BJ (cell line): Measurements from ENCODE around the gene TMEM145. TPM values are rescaled to one million over a fixed set of nuclear protein-coding genes. Genes with fewer than 3 reads are reported as not detected.

Source experiments
- CTCF ChIA-PET: fragments of 350-600 bp; formaldehyde crosslinking; extraction: SDS; loops from one replicate; lab custom pipeline; 2021; ENCODE audit warnings: antibody characterized with exemption, inconsistent platforms; lab: Yijun Ruan, JAX
- POLR2A ChIA-PET: fragments of 300-600 bp; sonication (Branson Sonifier 250); formaldehyde crosslinking; extraction: SDS; loops from one replicate; lab custom pipeline; 2021; ENCODE audit warnings: antibody characterized with exemption; lab: Charles Lee
- DNase-seq: peaks from one replicate; pipeline ENCODE4 v3.0.0-alpha.2; 2011; ENCODE audit warnings: low read depth
- H3K27me3 ChIP-seq: 2 replicates; pipeline ENCODE4 v1.6.0; 2011; ENCODE audit warnings: low read length; ENCODE audit not compliant: control insufficient read depth, insufficient read depth
- H3K36me3 ChIP-seq: 2 replicates; pipeline ENCODE4 v1.5.1; 2011; ENCODE audit warnings: low read length; ENCODE audit not compliant: control insufficient read depth, insufficient read depth
- H3K4me3 ChIP-seq: 2 replicates; pipeline ENCODE4 v1.5.1; 2011; ENCODE audit warnings: low read depth, mild to moderate bottlenecking, control low read depth, low read length
- CTCF ChIP-seq: IDR thresholded peaks from 2 replicates; pipeline ENCODE4 v1.5.1; 2011; ENCODE audit warnings: low read depth, mild to moderate bottlenecking, control low read depth, inconsistent platforms, low read length, moderate library complexity; ENCODE audit not compliant: insufficient read depth
- polyA plus RNA-seq: library from polyadenylated mRNA; depleted of rRNA; stranded (reverse); fragments of >200 nt; gene quantifications from 2 replicates; pipeline ENCODE4 v1.2.3, GENCODE V29; 2011

The TMEM145 gene
- polyA plus RNA-seq, 1 experiment = 0.07 TPM

- no peak for DNase-seq
- ChIA-PET POLR2A (no interaction called here), CTCF (interaction anchor here (0.6 to 2.0 kb wide), 6 partner anchors 12 to 151 kb away, joined by 3 to 11 read pairs (median 4); partner anchors contain the start of gene GSK3A)
- Histone ChIP-seq H3K36me3 (peaks cover 22% of the 10 kb centered on the region), H3K4me3 (peak overlapping the region; percentile 66), H3K27me3 (no peaks in the 10 kb centered on the region)
- no peak for TF ChIP-seq CTCF
Observed at GRCh38 chr19:42284066-42284501, 29.0 kb upstream of the TMEM145 start.

GRCh38 chr19:42284591-42285341 lies 28.3 kb upstream of the TMEM145 start:
- POLR2A ChIA-PET = no interaction called here
- Histone ChIP-seq H3K4me3 (peak overlapping the region; percentile 66), H3K27me3 (no peaks in the 10 kb centered on the region), H3K36me3 (peaks cover 28% of the 10 kb centered on the region)
- CTCF ChIA-PET = interaction anchor here (1.0 to 2.2 kb wide), 6 partner anchors 10 to 68 kb away, joined by 3 to 11 read pairs (median 4); partner anchors contain the start of gene GSK3A
- no peak for DNase-seq
- no peak for TF ChIP-seq CTCF

GRCh38 chr19:42285541-42285941 lies 27.6 kb upstream of the TMEM145 start:
- TF ChIP-seq CTCF = no peak
- DNase-seq = no peak
- no peaks in the 10 kb centered on the region for H3K27me3 ChIP-seq
- H3K4me3 ChIP-seq = peak overlapping the region; percentile 66; the same call in 1 of the 2 replicates
- ChIA-PET POLR2A (no interaction called here), CTCF (interaction anchor here (1.0 to 2.2 kb wide), 5 partner anchors 10 to 69 kb away, joined by 3 to 11 read pairs (median 4); partner anchors contain the start of gene GSK3A)
- H3K36me3 ChIP-seq = peaks cover 34% of the 10 kb centered on the region

- Histone ChIP-seq H3K27me3 (no peaks in the 10 kb centered on the region), H3K4me3 (peak overlapping the region; percentile 66; the same call in 1 of the 2 replicates), H3K36me3 (peaks cover 39% of the 10 kb centered on the region)
- ChIA-PET POLR2A (no interaction called here), CTCF (interaction anchor here (0.9 to 2.2 kb wide), 3 partner anchors 9 to 41 kb away, joined by 4 to 10 read pairs (median 5); no protein-coding TSS in a partner anchor)
- no peak for TF ChIP-seq CTCF
- no peak for DNase-seq
Observed at GRCh38 chr19:42285988-42286348, 27.1 kb upstream of the TMEM145 start.

GRCh38 chr19:42286349-42287016 lies 26.6 kb upstream of the TMEM145 start:
- ChIA-PET POLR2A (no interaction called here), CTCF (interaction anchor here (0.9 to 4.2 kb wide), 3 partner anchors 9 to 40 kb away, joined by 4 to 18 read pairs (median 5); no protein-coding TSS in a partner anchor)
- no peak for TF ChIP-seq CTCF
- Histone ChIP-seq H3K27me3 (no peaks in the 10 kb centered on the region), H3K4me3 (no peak overlapping the region), H3K36me3 (peaks cover 41% of the 10 kb centered on the region)
- no peak for DNase-seq
